ENCODE results near the gene PDXDC1.
"Not testable (repeated sequence)": the region's sequence is repeated elsewhere in the genome, so short reads cannot be mapped to it uniquely, and the experiment has no call there.

The PDXDC1 gene, protein sequence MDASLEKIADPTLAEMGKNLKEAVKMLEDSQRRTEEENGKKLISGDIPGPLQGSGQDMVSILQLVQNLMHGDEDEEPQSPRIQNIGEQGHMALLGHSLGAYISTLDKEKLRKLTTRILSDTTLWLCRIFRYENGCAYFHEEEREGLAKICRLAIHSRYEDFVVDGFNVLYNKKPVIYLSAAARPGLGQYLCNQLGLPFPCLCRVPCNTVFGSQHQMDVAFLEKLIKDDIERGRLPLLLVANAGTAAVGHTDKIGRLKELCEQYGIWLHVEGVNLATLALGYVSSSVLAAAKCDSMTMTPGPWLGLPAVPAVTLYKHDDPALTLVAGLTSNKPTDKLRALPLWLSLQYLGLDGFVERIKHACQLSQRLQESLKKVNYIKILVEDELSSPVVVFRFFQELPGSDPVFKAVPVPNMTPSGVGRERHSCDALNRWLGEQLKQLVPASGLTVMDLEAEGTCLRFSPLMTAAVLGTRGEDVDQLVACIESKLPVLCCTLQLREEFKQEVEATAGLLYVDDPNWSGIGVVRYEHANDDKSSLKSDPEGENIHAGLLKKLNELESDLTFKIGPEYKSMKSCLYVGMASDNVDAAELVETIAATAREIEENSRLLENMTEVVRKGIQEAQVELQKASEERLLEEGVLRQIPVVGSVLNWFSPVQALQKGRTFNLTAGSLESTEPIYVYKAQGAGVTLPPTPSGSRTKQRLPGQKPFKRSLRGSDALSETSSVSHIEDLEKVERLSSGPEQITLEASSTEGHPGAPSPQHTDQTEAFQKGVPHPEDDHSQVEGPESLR

DNA sequence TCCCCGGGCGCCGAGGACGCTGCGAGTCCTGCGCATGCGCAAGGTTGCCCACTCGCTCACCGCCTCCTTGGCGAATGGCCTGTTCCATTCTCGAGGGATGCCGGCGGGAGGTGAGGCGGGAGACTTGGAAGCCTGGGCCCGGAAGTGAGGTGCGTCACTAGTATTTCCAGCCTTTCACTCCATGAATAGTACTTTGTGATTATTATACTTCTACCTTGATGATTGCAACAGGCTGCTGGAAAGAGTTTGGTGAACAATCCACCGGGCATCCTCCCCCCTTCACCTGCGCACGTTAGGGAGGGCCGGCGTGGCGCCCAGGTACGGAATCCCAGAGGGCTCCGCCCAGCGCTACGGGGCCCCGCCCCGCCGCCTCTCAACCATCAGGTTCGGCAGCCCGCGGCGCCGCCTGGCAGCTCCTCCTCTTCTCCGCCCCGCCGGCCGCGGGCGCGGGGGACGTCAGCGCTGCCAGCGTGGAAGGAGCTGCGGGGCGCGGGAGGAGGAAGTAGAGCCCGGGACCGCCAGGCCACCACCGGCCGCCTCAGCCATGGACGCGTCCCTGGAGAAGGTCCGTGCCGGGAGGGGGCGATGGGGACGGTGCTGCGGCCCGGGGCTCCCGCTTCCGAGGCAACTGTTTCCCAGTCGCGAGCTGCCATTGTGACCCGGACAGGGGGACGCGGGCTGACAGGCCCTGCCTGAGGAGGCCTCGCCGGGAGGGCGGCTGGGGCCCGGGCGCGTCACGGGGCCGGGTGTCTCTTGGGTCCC is at the start of gene PDXDC1:
Gene PDXDC1 (plus strand): TSS at position 371 of the 762 bp plus-strand sequence. CDS start 174 bp downstream, at position 545.
- peak; percentile 96 for DNase-seq (ENCODE audit: low spot score)

DNA sequence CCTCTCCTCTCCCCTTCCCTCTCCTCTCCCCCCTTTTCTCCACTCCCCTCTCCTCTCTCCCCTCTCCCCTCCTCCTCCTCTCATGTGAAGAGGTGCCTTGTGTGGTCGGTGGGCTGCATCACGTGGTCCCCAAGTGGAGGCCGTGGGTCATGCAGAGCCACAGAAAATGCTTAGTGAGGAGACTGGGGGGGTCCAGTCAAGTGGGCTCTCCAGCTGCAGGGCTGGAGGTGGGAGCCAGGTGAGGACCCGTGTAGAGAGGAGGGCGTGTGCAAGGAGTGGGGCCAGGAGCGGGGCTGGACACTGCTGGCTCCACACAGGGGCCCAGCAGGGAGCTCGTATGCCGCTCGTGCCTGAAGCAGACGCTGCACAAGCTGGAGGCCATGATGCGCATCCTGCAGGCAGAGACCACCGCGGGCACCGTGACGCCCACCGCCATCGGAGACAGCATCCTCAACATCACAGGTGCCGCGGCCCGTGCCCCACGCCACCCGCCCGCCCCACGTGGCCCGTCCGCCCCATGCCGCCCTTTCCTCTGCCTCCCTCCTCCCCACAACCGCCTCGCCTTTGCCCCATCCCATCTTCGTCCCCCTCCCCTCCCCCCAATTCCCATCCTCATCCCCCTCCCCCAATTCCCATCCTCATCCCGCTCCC is 46.6 kb upstream of the PDXDC1 start:
- DNase-seq (ENCODE audit: low spot score), result peak; percentile 1

DNA sequence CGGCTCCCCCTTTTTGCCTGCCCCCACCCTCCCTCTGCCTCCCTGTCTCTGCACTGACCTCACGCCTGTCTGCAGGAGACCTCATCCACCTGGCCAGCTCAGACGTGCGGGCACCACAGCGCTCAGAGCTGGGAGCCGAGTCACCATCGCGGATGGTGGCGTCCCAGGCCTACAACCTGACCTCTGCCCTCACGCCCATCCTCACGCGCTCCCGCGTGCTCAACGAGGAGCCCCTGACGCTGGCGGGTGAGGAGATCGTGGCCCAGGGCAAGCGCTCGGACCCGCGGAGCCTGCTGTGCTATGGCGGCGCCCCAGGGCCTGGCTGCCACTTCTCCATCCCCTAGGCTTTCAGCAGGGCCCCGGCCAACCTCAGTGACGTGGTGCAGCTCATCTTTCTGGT is 45.6 kb upstream of the PDXDC1 start:
- not testable (repeated sequence) for DNase-seq (ENCODE audit: low spot score)

DNA sequence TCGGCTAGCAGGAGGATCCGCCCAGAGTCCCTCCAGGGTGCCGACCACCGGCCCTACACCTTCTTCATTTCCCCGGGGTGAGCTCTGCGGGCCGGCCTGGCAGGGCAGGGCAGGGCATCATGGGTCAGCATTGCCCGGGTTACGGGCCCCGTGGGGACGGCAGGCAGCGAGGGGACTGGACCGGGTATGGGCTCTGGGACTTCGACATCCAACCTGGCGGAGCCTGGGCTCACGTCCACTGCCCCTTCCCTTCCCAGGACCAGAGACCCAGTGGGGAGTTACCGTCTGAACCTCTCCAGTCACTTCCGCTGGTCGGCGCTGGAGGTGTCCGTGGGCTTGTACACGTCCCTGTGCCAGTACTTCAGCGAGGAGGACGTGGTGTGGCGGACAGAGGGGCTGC is 44.6 kb upstream of the PDXDC1 start:
- not testable (repeated sequence) for DNase-seq (ENCODE audit: low spot score)

DNA sequence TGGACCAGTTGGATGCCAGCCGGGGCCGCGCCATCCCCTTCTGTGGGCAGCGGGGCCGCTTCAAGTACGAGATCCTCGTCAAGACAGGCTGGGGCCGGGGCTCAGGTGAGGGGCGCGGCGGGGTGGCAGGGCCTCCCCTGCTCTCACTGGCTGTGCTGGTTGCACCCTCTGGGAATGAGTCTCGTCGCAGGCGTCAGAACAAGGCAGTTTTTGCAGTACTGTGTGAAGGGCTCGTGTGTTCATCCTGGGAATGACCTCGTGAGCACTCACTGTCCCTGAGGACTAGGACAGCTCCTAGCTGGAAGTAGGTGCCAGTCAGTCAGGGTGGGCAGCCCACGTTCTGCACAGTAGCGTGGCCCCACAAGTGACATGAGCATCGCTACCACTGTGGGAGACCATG is 43.9 kb upstream of the PDXDC1 start:
- not testable (repeated sequence) for DNase-seq (ENCODE audit: low spot score)

DNA sequence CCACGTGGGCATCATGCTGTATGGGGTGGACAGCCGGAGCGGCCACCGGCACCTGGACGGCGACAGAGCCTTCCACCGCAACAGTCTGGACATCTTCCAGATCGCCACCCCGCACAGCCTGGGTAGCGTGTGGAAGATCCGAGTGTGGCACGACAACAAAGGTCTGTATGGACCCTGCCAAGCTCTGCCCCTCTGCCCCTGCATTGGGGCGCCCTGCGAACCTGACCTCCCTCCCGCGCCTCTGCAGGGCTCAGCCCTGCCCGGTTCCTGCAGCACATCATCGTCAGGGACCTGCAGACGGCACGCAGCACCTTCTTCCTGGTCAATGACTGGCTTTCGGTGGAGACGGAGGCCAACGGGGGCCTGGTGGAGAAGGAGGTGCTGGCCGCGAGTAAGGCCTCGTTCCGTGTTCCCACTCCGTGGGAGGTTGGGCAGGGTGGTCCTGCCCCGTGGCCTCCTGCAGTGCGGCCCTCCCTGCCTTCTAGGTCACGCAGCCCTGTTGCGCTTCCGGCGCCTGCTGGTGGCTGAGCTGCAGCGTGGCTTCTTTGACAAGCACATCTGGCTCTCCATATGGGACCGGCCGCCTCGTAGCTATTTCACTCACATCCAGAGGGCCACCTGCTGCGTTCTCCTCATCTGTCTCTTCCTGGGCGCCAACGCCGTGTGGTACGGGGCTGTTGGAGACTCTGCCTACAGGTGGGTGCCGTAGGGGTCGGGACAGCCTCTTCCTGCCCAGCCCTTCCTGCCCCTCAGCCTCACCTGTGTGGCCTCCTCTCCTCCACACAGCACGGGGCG is 42.0 kb upstream of the PDXDC1 start:
- DNase-seq (ENCODE audit: low spot score), result not testable (repeated sequence)

DNA sequence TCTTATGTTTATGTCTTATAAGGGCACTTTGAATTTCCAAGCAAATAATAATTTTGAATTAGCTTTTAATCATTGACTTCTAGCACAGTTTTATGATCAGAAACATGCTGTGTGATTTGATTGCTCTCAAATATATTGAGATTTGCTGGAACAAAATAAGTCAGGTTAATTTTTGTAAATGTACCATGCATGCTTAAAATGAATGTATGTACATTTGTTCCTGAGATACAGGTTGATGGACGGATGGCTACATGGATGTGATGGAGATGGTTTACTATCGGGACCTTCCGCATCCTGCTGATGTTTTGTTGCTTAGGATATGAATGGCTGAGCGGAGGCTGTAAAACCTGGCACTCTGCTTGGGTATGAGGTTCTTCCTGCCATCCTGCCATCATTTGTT is 37.7 kb upstream of the PDXDC1 start, which contains the start of gene NPIPA1:
Gene NPIPA1 (plus strand): TSS at position 301 of the 400 bp plus-strand sequence. CDS start 0 bp downstream, at position 301.
- not testable (repeated sequence) for DNase-seq (ENCODE audit: low spot score)

DNA sequence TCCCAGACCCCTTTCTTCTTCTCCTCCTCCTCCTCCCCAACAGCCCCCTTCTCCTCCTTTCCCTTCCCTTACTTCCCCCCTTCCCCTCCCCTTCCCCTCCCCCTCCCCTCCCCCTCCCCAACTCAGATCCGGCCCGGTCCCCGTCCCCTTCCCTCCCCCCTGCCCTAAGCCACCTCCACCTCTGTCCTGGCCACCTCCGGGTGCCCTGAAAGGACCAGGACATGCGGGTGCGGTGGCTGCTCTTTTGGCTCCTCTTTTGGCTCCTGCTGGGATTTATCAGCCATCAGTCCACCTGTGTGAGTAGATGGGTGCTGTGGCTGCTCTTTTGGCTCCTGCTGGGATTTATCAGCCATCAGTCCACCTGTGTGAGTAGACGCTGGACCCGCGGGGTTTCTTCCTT is 36.8 kb upstream of the PDXDC1 start:
- not testable (repeated sequence) for DNase-seq (ENCODE audit: low spot score)

DNA sequence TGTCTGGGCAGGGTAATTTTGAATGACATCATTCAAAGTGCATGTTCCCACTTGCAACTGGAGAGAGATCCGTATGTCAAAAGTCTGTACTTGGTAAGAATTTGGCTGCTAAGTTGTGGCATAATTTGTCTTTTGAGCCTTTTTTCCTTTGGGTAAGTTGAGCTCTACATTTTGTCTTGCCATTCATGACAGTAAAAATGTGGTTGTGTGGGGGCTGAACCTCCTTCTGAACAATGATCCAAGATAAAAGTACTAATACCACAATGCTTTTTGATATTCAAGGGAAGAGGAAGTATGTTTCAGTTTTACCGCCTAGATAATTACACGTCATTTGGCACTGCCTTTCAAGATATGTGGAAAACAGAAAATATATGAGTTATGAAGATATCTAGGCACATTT is 32.1 kb upstream of the PDXDC1 start:
- DNase-seq (ENCODE audit: low spot score), result not testable (repeated sequence)

DNA sequence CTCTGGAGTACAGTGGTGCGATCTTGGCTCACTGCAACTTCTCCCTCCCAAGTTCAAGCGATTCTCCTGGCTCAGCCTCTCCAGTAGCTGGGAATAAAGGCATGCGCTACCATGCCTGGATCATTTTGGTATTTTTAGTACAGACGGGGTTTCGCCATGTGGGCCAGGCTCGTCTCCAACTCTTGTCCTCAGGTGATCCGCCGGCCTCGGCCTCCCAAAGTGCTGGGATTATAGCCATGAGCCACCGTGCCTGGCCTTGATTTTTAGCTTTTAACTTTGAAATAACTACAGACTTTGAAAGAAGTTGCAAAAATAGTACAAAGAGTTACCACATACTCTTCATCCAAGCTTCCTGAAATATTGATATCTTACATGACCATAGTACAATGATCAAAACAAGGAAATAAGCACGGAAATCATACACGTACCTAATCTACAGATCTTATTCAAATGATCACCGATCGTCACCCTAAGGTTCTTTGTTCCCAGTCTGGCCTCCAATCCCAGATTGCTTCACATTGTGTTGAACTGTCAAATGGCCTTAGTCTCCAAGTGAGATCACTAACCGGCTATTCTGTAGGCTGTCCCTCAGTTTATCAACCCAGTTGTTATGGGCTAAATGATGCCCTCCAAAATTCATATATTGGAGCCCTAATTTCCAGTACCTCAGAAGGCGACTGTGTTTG is 19.1 kb upstream of the PDXDC1 start:
- no peak for DNase-seq (ENCODE audit: low spot score)

DNA sequence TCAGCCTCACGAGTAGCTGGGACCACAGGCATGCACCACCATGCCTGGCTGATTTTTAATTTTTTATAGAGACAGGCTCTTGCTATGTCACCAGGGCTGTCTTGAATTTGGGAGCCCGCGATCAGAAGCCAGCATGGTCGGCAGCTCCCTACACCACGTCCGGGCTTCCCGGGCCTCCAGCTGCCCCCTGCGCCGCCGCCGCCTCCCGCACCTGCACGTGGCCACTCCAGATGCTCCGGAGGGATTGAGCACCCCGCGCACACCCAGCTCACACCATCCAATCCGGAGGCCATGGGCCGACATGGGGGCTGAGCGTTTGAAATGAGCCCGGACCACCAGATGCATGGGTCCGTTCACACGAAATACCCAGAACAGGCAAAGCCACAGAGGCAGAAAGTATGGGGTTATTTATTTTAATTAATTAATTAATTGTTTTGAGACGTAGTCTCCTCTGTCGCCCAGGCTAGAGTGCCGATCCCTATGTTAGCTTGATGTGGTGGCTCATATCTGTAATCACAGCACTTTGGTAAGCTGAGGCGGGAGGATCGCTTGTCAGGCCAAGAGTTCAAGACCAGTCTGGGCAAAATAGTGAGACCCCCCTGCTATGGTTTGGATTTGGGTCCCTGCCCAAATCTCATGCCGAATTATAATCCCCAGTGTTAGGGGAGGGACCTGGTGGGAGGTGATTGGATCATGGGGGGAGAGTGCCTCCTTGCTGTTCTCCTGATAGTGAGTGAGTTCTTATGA is 17.1 kb upstream of the PDXDC1 start:
- DNase-seq (ENCODE audit: low spot score), result no peak

DNA sequence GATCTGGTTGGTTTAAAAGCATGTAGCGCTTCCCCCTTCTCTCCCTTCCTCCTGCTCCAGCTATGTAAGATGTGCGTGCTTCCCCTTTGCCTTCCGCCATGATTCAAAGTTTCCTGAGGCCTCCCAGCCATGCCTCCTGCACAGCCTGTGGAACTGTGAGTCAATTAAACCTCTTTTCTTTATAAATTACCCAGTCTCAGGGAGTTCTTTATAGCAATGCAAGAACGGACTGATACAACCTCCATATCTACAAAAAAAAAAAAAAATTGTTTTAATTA is 16.6 kb upstream of the PDXDC1 start:
- no peak for DNase-seq (ENCODE audit: low spot score)

DNA sequence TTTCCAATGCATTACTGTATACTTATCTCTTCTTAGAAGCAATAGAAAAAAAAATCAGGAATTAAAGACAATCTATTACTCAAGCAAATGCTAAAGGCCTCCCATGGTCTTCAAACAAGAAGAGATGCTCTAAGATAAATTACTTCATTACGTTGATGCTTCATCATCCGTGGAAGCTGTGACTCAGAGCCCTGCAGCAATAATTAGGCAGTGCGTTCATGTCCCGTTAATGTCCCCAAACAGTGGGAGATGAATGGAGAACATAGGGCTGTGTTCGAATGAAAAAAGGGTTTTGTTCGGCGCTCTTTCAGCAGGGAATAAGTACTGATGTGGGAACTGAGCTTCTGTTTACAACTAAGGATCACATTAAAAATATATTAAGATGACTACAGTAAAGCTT is 15.9 kb upstream of the PDXDC1 start:
- no peak for DNase-seq (ENCODE audit: low spot score)

DNA sequence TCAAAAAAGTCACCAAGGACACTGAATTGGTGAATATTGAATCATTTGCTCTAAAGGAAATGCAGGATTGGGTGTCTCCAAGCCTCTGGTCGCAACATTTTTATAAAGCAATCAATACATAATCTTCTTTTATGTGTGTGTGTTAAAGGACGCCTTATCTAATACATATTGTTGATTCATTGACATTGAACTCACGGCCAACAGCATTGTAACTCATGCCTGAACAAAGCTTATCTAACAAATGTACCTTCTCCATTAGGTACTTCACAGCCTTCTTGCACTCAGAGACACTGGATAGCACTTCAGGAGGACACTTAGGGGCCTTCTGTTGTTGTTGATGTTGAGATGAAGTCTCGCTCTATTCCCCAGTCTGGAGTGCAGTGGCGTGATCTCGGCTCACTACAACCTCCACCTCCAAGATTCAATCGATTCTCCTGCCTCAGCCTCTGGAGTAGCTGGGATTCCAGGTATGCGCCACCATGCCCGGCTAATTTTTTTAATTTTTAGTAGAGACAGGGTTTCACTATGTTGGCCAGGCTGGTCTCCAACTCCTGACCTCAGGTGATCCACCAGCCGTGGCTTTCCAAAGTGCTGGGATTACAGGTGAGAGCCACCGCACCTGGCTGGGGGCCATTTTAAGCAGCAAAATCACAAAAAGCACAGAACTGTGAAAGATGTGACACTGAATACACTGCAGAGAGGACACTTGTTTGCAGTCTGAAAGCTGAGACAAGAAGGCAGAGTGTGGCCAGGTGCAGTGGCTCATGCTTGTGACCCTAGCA is 13.2 kb upstream of the PDXDC1 start:
- DNase-seq (ENCODE audit: low spot score), result no peak

DNA sequence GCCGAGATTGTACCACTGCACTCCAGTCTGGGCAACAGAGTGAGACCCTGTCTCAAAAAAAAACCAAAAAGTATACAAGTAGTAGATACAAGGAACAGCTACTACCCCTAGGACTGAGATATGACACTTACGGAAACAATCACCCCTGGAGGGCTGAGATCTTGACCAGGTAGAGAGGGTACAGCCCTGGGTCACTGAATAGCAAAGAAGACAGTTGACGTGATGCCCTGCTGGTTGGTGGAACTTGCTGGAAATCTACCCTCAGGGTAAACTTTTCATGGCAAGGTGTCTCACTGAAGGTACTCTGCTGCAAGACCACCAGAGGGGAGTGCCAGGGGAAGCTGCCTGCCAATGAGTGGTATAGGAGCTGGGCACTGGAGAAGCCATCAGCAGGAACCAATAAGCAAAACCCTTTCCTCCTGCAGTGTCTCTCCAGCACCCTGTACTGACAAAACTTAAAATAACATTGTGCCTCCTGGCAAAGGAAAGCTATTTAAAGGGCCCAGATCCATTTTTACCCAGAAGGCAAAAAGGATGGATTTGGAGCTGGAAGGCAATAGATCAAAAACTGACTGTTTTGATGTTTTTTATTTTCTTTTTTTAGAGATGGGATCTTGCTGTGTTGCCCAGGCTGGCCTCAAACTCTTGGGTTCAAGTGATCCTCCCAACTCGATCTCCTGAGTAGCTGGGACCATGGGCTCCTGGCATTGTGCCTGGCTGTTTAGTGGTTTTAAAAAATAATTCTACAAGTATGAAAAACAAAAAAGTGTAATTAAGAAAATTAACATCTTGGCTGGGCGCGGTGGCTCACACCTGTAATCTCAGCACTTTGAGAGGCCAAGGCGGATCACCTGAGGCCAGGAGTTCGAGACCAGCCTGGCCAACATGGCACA is 11.3 kb upstream of the PDXDC1 start:
- DNase-seq (ENCODE audit: low spot score), result no peak

DNA sequence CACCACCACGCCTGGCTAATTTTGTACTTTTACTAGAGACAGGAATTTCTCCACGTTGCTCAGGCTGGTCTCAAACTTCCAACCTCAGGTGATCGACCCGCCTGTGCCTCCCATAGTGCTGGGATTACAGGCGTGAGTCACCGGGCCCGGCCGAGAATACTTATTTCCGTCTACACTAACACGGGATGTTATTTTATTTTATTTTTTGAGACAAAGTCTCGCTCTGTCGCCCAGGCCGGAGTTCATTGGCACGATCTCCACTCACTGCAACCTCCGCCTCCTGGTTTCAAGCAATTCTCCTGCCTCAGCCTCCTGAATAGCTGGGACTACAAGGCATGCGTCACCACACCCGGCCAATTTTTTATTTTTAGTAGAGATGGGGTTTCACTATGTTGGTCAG is 9.5 kb upstream of the PDXDC1 start:
- DNase-seq (ENCODE audit: low spot score), result no peak

DNA sequence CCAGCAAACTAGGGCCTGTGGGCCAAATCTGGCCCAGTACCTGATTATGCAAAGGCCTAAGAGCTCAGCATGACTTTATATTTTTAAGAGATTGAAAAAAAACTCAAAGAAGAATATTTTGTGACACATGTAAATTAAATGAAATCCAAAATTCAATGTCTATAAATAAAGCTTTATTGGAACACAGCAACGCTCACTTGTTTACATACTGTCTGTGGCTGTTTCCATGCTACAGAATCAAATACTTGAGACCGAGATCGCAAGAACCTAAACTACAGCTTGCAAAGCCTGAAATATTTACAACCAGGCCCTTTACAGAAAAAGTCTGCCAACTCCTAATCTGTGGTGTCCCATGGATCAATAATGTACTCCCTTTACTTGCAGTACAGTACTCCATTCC is 5.0 kb upstream of the PDXDC1 start:
- not testable (repeated sequence) for DNase-seq (ENCODE audit: low spot score)

DNA sequence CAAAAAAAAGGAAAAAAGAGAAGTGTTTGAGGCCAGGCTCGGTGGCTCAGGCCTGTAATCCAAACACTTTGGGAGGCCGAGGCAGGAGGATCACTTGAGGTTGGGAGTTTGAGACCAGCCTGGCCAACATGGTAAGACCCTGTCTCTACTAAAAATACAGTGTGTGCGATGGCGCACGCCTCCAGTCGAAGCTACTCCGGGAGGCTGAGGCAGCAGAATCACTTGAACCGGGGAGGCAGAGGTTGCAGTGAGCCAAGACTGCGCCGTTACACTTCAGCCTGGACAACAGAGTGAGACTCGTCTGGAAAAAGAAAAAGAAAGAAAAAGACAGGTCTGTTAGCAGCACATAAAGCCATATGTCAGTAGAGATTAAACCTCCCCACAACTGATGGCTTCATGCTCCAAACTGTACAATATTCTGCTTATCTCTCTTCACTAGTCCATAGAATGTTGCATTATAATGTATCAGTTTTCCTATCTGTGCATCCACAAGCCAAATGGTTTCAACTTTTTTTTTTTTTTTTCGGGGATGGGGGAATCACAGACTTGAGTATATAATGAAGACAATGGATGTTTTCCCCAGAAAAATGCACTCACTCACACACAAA is 3.1 kb upstream of the PDXDC1 start:
- DNase-seq (ENCODE audit: low spot score), result not testable (repeated sequence)
